ENCODE data around the gene SRRM2. TPM values are rescaled to one million over a fixed set of nuclear protein-coding genes. Genes with fewer than 3 reads are reported as not detected.

SRRM2 gene
- total RNA-seq, 1 donor: 96.3 TPM

DNA sequence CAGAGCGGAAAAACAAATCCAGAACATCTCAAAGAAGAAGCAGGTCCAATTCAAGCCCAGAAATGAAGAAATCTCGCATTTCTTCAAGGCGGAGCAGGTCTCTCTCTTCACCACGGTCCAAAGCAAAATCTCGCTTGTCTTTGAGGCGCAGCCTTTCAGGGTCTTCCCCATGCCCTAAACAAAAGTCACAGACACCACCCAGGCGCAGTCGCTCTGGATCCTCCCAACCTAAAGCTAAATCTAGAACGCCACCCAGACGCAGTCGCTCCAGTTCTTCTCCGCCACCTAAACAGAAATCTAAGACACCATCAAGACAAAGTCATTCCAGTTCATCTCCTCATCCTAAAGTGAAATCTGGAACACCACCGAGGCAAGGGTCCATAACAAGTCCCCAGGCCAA is 10.3 kb downstream of the SRRM2 start:
- DNase-seq (ENCODE audit: low read depth): no peak
- TF ChIP-seq, protein P1, sequence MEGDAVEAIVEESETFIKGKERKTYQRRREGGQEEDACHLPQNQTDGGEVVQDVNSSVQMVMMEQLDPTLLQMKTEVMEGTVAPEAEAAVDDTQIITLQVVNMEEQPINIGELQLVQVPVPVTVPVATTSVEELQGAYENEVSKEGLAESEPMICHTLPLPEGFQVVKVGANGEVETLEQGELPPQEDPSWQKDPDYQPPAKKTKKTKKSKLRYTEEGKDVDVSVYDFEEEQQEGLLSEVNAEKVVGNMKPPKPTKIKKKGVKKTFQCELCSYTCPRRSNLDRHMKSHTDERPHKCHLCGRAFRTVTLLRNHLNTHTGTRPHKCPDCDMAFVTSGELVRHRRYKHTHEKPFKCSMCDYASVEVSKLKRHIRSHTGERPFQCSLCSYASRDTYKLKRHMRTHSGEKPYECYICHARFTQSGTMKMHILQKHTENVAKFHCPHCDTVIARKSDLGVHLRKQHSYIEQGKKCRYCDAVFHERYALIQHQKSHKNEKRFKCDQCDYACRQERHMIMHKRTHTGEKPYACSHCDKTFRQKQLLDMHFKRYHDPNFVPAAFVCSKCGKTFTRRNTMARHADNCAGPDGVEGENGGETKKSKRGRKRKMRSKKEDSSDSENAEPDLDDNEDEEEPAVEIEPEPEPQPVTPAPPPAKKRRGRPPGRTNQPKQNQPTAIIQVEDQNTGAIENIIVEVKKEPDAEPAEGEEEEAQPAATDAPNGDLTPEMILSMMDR (IDR thresholded peaks at IDR 0.05; ENCODE audit: insufficient read depth, low read length): no peak
- no peak overlapping the region for H3K4me3 ChIP-seq (ENCODE audit: low read depth, low read length)

DNA sequence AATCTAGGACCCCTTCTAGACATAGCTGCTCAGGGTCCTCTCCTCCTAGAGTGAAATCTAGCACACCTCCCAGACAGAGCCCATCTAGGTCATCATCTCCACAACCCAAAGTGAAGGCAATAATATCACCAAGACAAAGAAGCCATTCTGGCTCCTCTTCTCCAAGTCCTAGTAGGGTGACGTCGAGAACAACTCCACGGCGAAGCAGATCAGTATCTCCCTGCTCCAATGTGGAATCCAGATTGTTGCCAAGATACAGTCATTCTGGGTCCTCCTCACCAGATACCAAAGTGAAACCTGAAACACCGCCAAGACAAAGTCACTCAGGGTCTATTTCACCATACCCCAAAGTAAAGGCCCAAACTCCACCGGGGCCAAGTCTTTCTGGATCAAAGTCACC is 10.7 kb downstream of the SRRM2 start:
- H3K4me3 ChIP-seq (ENCODE audit: low read depth, low read length): no peak overlapping the region
- no peak for DNase-seq (ENCODE audit: low read depth)
- TF ChIP-seq, protein P1 (IDR thresholded peaks at IDR 0.05; ENCODE audit: insufficient read depth, low read length): no peak

DNA sequence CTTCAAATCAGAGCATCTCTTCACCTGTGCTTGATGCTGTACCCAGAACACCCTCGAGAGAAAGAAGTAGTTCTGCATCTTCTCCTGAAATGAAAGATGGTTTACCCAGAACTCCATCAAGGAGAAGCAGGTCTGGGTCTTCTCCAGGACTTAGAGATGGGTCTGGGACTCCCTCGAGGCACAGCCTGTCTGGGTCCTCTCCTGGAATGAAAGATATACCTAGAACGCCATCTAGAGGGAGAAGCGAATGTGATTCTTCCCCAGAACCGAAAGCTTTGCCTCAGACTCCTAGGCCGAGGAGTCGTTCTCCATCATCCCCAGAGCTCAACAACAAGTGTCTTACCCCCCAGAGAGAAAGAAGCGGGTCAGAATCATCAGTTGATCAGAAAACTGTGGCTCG is 12.3 kb downstream of the SRRM2 start:
- TF ChIP-seq, protein P1 (IDR thresholded peaks at IDR 0.05; ENCODE audit: insufficient read depth, low read length): no peak
- DNase-seq (ENCODE audit: low read depth): no peak
- H3K4me3 ChIP-seq (ENCODE audit: low read depth, low read length): no peak overlapping the region

DNA sequence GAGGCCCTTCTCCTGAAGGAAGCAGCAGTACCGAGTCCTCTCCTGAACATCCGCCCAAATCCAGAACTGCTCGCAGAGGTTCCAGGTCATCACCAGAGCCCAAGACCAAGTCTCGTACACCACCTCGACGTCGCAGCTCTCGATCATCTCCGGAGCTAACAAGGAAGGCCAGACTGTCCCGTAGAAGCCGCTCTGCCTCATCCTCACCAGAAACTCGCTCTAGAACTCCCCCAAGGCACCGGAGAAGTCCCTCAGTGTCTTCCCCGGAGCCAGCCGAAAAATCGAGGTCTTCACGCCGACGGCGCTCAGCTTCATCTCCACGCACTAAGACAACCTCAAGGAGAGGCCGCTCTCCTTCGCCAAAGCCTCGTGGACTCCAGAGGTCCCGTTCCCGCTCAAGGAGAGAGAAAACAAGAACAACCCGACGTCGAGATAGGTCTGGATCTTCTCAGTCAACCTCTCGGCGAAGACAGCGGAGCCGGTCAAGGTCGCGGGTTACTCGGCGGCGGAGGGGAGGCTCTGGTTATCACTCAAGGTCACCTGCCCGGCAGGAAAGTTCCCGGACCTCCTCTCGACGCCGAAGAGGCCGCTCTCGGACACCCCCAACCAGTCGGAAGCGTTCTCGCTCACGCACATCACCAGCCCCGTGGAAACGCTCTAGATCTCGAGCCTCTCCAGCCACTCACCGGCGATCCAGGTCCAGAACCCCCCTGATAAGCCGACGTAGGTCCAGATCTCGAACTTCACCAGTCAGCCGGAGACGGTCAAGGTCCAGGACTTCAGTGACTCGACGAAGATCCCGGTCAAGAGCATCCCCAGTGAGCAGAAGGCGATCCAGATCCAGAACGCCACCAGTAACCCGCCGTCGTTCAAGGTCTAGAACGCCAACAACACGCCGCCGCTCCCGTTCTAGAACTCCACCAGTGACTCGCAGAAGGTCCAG is 13.3 kb downstream of the SRRM2 start:
- no peak for DNase-seq (ENCODE audit: low read depth)
- H3K4me3 ChIP-seq (ENCODE audit: low read depth, low read length): no peak overlapping the region
- TF ChIP-seq, protein P1 (IDR thresholded peaks at IDR 0.05; ENCODE audit: insufficient read depth, low read length): no peak

DNA sequence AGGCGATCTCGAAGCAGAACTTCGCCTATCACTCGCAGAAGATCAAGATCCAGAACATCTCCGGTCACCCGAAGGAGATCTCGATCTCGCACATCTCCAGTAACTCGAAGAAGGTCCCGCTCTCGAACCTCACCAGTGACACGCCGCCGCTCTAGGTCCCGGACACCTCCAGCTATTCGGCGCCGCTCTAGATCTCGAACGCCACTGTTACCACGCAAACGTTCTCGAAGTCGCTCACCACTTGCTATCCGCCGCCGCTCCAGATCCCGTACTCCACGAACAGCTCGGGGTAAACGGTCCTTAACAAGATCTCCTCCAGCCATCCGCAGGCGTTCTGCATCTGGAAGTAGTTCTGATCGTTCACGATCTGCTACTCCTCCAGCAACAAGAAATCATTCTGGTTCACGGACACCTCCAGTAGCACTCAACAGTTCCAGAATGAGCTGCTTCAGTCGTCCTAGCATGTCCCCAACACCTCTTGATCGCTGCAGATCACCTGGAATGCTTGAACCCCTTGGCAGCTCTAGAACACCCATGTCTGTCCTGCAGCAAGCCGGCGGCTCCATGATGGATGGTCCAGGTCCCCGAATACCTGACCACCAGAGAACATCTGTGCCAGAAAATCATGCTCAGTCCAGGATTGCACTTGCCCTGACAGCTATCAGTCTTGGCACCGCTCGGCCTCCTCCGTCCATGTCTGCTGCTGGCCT is 14.1 kb downstream of the SRRM2 start:
- no peak overlapping the region for H3K4me3 ChIP-seq (ENCODE audit: low read depth, low read length)
- DNase-seq (ENCODE audit: low read depth): no peak
- TF ChIP-seq, protein P1 (IDR thresholded peaks at IDR 0.05; ENCODE audit: insufficient read depth, low read length): no peak

DNA sequence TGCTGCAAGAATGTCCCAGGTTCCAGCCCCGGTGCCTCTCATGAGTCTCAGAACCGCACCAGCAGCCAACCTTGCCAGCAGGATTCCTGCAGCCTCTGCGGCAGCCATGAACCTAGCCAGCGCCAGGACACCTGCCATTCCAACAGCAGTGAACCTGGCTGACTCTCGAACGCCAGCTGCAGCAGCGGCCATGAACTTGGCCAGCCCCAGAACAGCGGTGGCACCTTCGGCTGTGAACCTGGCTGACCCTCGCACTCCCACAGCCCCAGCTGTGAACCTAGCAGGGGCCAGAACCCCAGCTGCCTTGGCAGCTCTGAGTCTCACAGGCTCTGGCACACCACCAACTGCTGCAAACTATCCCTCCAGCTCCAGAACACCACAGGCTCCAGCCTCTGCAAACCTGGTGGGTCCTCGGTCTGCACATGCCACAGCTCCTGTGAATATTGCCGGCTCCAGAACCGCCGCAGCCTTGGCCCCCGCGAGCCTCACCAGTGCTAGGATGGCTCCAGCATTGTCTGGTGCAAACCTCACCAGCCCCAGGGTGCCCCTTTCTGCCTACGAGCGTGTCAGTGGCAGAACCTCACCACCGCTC is 14.8 kb downstream of the SRRM2 start:
- H3K4me3 ChIP-seq (ENCODE audit: low read depth, low read length): no peak overlapping the region
- TF ChIP-seq, protein P1 (IDR thresholded peaks at IDR 0.05; ENCODE audit: insufficient read depth, low read length): no peak
- no peak for DNase-seq (ENCODE audit: low read depth)
